NCI-H2029 (cell line): ENCODE measurements around the gene DCDC2C.
A peak's percentile ranks its signal among the peaks of the same experiment; 100 is the strongest.

Experiments
- DNase-seq: peaks from one replicate; lab custom pipeline; 2025; lab: John Stamatoyannopoulos, UW

The DCDC2C gene

GRCh38 chr2:3672861-3673678, 30.3 kb upstream of the DCDC2C start:
- DNase-seq: no peak

GRCh38 chr2:3674066-3674845, 29.1 kb upstream of the DCDC2C start:
- DNase-seq: no peak

GRCh38 chr2:3675687-3676086, 27.7 kb upstream of the DCDC2C start:
- no peak for DNase-seq

- no peak for DNase-seq
Observed at GRCh38 chr2:3677436-3677835, 25.9 kb upstream of the DCDC2C start.

- DNase-seq: no peak
Observed at GRCh38 chr2:3678212-3678611, 25.2 kb upstream of the DCDC2C start.

- no peak for DNase-seq
Observed at GRCh38 chr2:3679180-3679579, 24.2 kb upstream of the DCDC2C start.

- no peak for DNase-seq
Observed at GRCh38 chr2:3679616-3680393, 23.6 kb upstream of the DCDC2C start.

- DNase-seq: no peak
Observed at GRCh38 chr2:3680548-3681345, 22.6 kb upstream of the DCDC2C start.

- DNase-seq: no peak
Observed at GRCh38 chr2:3681625-3682024, 21.8 kb upstream of the DCDC2C start.

GRCh38 chr2:3682811-3683210, 20.6 kb upstream of the DCDC2C start:
- DNase-seq: no peak

GRCh38 chr2:3683748-3684454, 19.5 kb upstream of the DCDC2C start:
- no peak for DNase-seq

- no peak for DNase-seq
Observed at GRCh38 chr2:3689998-3690748, 13.2 kb upstream of the DCDC2C start.

- peak; percentile 19 for DNase-seq
Observed at GRCh38 chr2:3692375-3692774, 11.0 kb upstream of the DCDC2C start.

GRCh38 chr2:3696545-3696944, 6.8 kb upstream of the DCDC2C start:
- DNase-seq: no peak

GRCh38 chr2:3701071-3701470, 2.3 kb upstream of the DCDC2C start:
- no peak for DNase-seq

GRCh38 chr2:3703757-3704355, 481 bp downstream of the DCDC2C start:
- DNase-seq: no peak

GRCh38 chr2:3704692-3705091, 1.3 kb downstream of the DCDC2C start:
- DNase-seq: no peak

- DNase-seq: no peak
Observed at GRCh38 chr2:3705782-3706181, 2.4 kb downstream of the DCDC2C start.

- DNase-seq: no peak
Observed at GRCh38 chr2:3706892-3707291, 3.5 kb downstream of the DCDC2C start.

- DNase-seq: no peak
Observed at GRCh38 chr2:3708576-3708975, 5.2 kb downstream of the DCDC2C start.
